GM12878 (cell line): ENCODE data around the gene EXOC8. TPM values are rescaled to one million over a fixed set of nuclear protein-coding genes. Genes with fewer than 3 reads are reported as not detected.

ENCODE experiments used
- ATAC-seq: fragments of 200-7000 bp; cut with Tn5 transposase; 3 replicates; pipeline ENCODE4 v1.9.1; 2020; ENCODE audit warnings: mild to moderate bottlenecking, moderate library complexity
- BruUV-seq: library from RNA; stranded (reverse); fragments of 400-500 nt; replicated peaks from 2 replicates; lab custom pipeline; 2021; lab: Mats Ljungman, UMichigan
- CTCF ChIA-PET: fragments of 300-600 bp; sonication (Branson Sonifier 250); formaldehyde crosslinking; extraction: SDS; loops from one replicate; lab custom pipeline; 2021; ENCODE audit warnings: inconsistent platforms; lab: Yijun Ruan, JAX
- POLR2A ChIA-PET: fragments of 350-600 bp; formaldehyde crosslinking; extraction: SDS; loops from one replicate; lab custom pipeline; 2021; ENCODE audit warnings: inconsistent platforms; lab: Charles Lee
- RAD21 ChIA-PET: fragments of 300-600 bp; sonication (Branson Sonifier 250); formaldehyde crosslinking; loops from one replicate; lab custom pipeline; 2023; ENCODE audit warnings: antibody characterized with exemption; ENCODE audit not compliant: unreplicated experiment; lab: Charles Lee
- SMC1A ChIA-PET: fragments of 300-600 bp; sonication (Branson Sonifier 250); formaldehyde crosslinking; loops from one replicate; lab custom pipeline; 2023; ENCODE audit not compliant: unreplicated experiment, uncharacterized antibody; lab: Charles Lee
- DNase-seq: peaks from one replicate; pipeline ENCODE4 v3.0.0-alpha.2; 2011; ENCODE audit warnings: low read depth, low spot score
- FAIRE-seq: peaks from 3 replicates; lab custom pipeline; 2011; peaks lifted over from hg19 to GRCh38; lab: Jason Lieb, UNC
- H2AFZ ChIP-seq: 2 replicates; pipeline ENCODE4 v1.6.0; 2011; ENCODE audit warnings: low read depth, low read length, control low read depth; ENCODE audit not compliant: control insufficient read depth
- H3K27ac ChIP-seq: 2 replicates; pipeline ENCODE4 v1.5.1; 2011; ENCODE audit warnings: control low read depth; ENCODE audit not compliant: control insufficient read depth, insufficient read depth
- H3K27me3 ChIP-seq, 2 experiments: replicated peaks in 1 of 2; 2 replicates each; pipeline versions ENCODE4 v1.6.0 to v1.6.1; 2011; ENCODE audit warnings: low read length in 1 of 2; ENCODE audit not compliant: control insufficient read depth in 2 of 2, insufficient read depth in 2 of 2
- H3K36me3 ChIP-seq, 2 experiments: 2 replicates each; pipeline ENCODE4 v1.5.1; 2011; ENCODE audit warnings: low read length in 1 of 2; ENCODE audit not compliant: control insufficient read depth in 2 of 2, insufficient read depth in 2 of 2
- H3K4me1 ChIP-seq: 2 replicates; pipeline ENCODE4 v1.6.1; 2011; ENCODE audit warnings: mild to moderate bottlenecking, low read length, moderate library complexity, mixed read lengths; ENCODE audit not compliant: control insufficient read depth, insufficient read depth
- H3K4me2 ChIP-seq: 2 replicates; pipeline ENCODE4 v1.6.0; 2011; ENCODE audit warnings: control low read depth; ENCODE audit not compliant: control insufficient read depth, insufficient read depth
- H3K4me3 ChIP-seq: fragments of 200-600 bp; sonication (generic); 2 replicates; pipeline ENCODE4 v1.5.1; 2016
- H3K79me2 ChIP-seq: 2 replicates; pipeline ENCODE4 v1.6.0; 2011; ENCODE audit warnings: low read length; ENCODE audit not compliant: control insufficient read depth, insufficient read depth
- H3K9ac ChIP-seq: 2 replicates; pipeline ENCODE4 v1.8.0; 2011; ENCODE audit warnings: low read length, control low read depth, mixed read lengths; ENCODE audit not compliant: control insufficient read depth, insufficient read depth
- H3K9me3 ChIP-seq: replicated peaks from 3 replicates; pipeline ENCODE4 v1.5.1; 2011; ENCODE audit warnings: mild to moderate bottlenecking, low read length; ENCODE audit not compliant: control insufficient read depth, insufficient read depth
- H4K20me1 ChIP-seq: 2 replicates; pipeline ENCODE4 v1.6.0; 2011; ENCODE audit not compliant: control insufficient read depth, insufficient read depth
- BRCA1 ChIP-seq: IDR thresholded peaks from 2 replicates; pipeline ENCODE4 v1.6.1; 2011; ENCODE audit warnings: low read depth, low read length, improper control_type of control experiment
- DPF2 ChIP-seq: fragments of 450-650 bp; IDR thresholded peaks from 2 replicates; pipeline ENCODE4 v1.6.1; 2017; ENCODE audit warnings: mild to moderate bottlenecking
- HCFC1 ChIP-seq: fragments of 150-350 bp; IDR thresholded peaks from 2 replicates; pipeline ENCODE4 v1.6.1; 2014; ENCODE audit warnings: low read length
- JUNB ChIP-seq: IDR thresholded peaks from 2 replicates; pipeline ENCODE4 v1.6.1; 2016; ENCODE audit warnings: antibody characterized with exemption, mild to moderate bottlenecking
- MYC ChIP-seq: IDR thresholded peaks from 2 replicates; pipeline ENCODE4 v1.6.1; 2011; ENCODE audit warnings: mild to moderate bottlenecking, low read length, moderate library complexity, inconsistent platforms; ENCODE audit not compliant: insufficient read depth, insufficient replicate concordance, insufficient read length, severe bottlenecking
- NFYB ChIP-seq: IDR thresholded peaks from 2 replicates; pipeline ENCODE4 v1.6.1; 2011; ENCODE audit warnings: low read depth, mild to moderate bottlenecking, low read length, improper control_type of control experiment, moderate library complexity; ENCODE audit not compliant: insufficient read depth
- POLR2AphosphoS5 ChIP-seq: IDR thresholded peaks from 2 replicates; pipeline ENCODE4 v1.6.1; 2011; ENCODE audit warnings: mild to moderate bottlenecking, low read length, inconsistent platforms
- SMAD1 ChIP-seq: fragments of 450-650 bp; IDR thresholded peaks from 2 replicates; pipeline ENCODE4 v1.6.1; 2018; ENCODE audit warnings: mild to moderate bottlenecking, low read depth; ENCODE audit not compliant: partially characterized antibody
- SP1 ChIP-seq: IDR thresholded peaks from one replicate; pipeline ENCODE4 v1.6.1; 2011; ENCODE audit warnings: low read depth, low read length
- TCF3 ChIP-seq: IDR thresholded peaks from 2 replicates; pipeline ENCODE4 v1.6.1; 2012; ENCODE audit warnings: low read depth, mild to moderate bottlenecking, low read length, borderline replicate concordance; ENCODE audit not compliant: insufficient read depth
- WGBS: methylation state at CpG from one replicate; pipeline ENCODE4 v1.1.6; 2016; ENCODE audit warnings: low lambda C conversion rate; ENCODE audit not compliant: insufficient replicate concordance, insufficient coverage; ENCODE audit errors: missing lambda C conversion rate; 5-methylcytosine and 5-hydroxymethylcytosine counted together
- in situ Hi-C: fragments of 300-500 bp; cut with MboI; formaldehyde crosslinking; loops from 9 replicates; pipeline ENCODE4 v1.14.3; 2018; ENCODE audit warnings: mixed read lengths
- intact Hi-C: fragments of 100-400 bp; cut with micrococcal nuclease; formaldehyde crosslinking; loops from one replicate; pipeline ENCODE4 v1.14.2; 2022; ENCODE audit not compliant: unreplicated experiment
- polyA plus RNA-seq, 11 experiments: library from polyadenylated mRNA; depleted of rRNA in 4 of 11; unstranded in 6 of 11; stranded (reverse) in 5 of 11; fragments of >200 nt; fragmentation: Nextera tagmentation in 4 of 11; fragmentation: Illumina TruSeq in 1 of 11; extraction: Ambion mirVana in 4 of 11; extraction: Trizol in 1 of 11; gene quantifications; 1 replicate in 1 of 11; 2 replicates in 10 of 11; pipeline versions ENCODE4 v1.2.1 to v1.2.3, GENCODE V29; 2011 to 2016; ENCODE audit warnings: inconsistent platforms in 2 of 11, missing spikeins in 2 of 11, low read depth in 1 of 11
- total RNA-seq, 4 experiments: library from RNA; depleted of rRNA in 3 of 4; stranded (reverse); fragments of >200 nt in 3 of 4; fragmentation: Illumina TruSeq in 1 of 4; extraction: Trizol in 1 of 4; gene quantifications; 2 replicates each; pipeline versions ENCODE4 v1.2.1 to v1.2.3, GENCODE V29; 2013 to 2021
- TF ChIP-seq, protein P1 (sequence below), 3 experiments: IDR thresholded peaks in 2 of 3; conservative IDR thresholded peaks in 1 of 3; 2 replicates each; pipeline ENCODE4 v1.5.1; 2011; ENCODE audit warnings: low read depth in 3 of 3, low read length in 3 of 3, mild to moderate bottlenecking in 3 of 3, control low read depth in 2 of 3, moderate library complexity in 2 of 3, inconsistent platforms in 1 of 3, mixed read lengths in 1 of 3; ENCODE audit not compliant: control insufficient read depth in 2 of 3, insufficient read depth in 1 of 3; ENCODE audit errors: extremely low read depth in 1 of 3

Gene EXOC8
- total and polyA plus RNA-seq, 10 of the 15 experiments (the other 5 are each of a cell fraction or from before 2014, with no cell fraction given): 2.0 to 11.3 (median 6.3) TPM

DNA sequence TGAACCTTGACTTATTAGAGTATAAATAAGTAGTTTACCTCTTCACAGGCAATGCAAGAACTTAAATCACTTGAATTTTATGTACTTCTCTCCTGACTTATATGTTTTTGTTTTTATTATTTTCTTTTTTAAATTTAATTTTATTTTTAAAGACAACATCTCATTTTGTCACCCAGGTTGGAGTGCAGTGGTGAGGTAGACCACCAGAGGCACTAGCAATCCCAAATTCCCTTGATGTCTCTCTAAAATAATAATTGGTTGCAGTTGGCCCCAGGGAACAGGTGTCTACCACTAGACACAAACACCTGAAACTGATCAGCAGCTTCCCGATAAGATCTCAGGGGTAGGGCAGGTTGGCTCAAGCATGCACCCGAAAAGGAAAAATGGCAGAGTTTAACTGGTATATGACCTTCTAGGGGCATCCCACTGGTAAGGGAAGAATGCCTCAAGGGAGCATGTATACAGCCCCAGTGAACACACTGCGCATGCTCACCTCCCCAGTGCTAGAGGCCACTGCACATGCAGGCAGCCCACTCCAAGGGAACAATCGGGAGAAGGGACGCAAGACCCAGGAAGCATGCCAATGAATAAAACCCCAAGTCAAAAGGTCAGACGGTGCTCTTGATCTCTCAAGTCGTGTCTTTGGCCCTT lies 14.6 kb downstream of the EXOC8 start:
- H3K4me1 ChIP-seq: no peaks in the 10 kb centered on the region
- no peak overlapping the region for H2AFZ ChIP-seq
- no peak overlapping the region for H3K27ac ChIP-seq
- ChIA-PET SMC1A (interaction anchor here (1.0 kb wide), 1 partner anchor 12 kb away, joined by 4 read pairs; no protein-coding TSS in a partner anchor), RAD21 (no interaction called here), CTCF (no interaction called here), POLR2A (no interaction called here)
- H3K9me3 ChIP-seq: no peaks in the 10 kb centered on the region
- in situ Hi-C loops (no loop called here), intact Hi-C loops (no loop called here)
- ATAC-seq (no peak), DNase-seq (no peak), FAIRE-seq (no peak)
- H3K79me2 ChIP-seq: no peaks in the 10 kb centered on the region
- no peaks in the 10 kb centered on the region for H4K20me1 ChIP-seq
- no peaks in the 10 kb centered on the region for H3K27me3 ChIP-seq
- H3K4me2 ChIP-seq: no peak overlapping the region
- 85% methylated on average over 7 of the region's 7 CpGs for WGBS
- H3K36me3 ChIP-seq: no peaks in the 10 kb centered on the region
- TF ChIP-seq TCF3: no peak
- TF ChIP-seq, protein P1, sequence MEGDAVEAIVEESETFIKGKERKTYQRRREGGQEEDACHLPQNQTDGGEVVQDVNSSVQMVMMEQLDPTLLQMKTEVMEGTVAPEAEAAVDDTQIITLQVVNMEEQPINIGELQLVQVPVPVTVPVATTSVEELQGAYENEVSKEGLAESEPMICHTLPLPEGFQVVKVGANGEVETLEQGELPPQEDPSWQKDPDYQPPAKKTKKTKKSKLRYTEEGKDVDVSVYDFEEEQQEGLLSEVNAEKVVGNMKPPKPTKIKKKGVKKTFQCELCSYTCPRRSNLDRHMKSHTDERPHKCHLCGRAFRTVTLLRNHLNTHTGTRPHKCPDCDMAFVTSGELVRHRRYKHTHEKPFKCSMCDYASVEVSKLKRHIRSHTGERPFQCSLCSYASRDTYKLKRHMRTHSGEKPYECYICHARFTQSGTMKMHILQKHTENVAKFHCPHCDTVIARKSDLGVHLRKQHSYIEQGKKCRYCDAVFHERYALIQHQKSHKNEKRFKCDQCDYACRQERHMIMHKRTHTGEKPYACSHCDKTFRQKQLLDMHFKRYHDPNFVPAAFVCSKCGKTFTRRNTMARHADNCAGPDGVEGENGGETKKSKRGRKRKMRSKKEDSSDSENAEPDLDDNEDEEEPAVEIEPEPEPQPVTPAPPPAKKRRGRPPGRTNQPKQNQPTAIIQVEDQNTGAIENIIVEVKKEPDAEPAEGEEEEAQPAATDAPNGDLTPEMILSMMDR (IDR thresholded peaks at IDR 0.05 in 2 of 3, conservative IDR thresholded peaks at IDR 0.05 in 1 of 3; ENCODE audit: control insufficient read depth in 2 of 3, extremely low read depth in 1 of 3, insufficient read depth in 1 of 3, low read depth in 3 of 3, low read length in 3 of 3): 0 out of 6 replicates have a peak, but pooled peaks of 1 of the 3 experiments have one; percentile 21
- BruUV-seq: no TSS peak
- H3K4me3 ChIP-seq: no peak overlapping the region
- no peak overlapping the region for H3K9ac ChIP-seq

DNA sequence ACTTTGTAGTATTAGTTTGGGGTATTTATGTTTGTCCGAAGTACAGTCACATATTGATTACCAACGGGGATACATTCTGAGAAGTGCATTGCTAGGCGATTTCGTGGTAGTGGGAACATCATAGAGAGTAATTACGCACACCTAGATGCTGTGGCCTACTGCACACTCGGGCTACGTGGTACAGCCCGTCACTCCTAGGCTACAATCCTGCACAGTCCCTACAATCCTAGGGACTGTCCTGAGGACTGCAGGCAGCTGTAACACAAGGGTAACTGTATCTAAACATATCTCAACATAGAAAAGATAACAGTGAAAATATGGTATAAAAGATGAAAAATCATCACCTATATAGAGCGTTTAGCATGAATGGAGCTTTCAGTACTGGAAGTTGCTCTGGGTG lies 18.6 kb downstream of the EXOC8 start:
- Histone ChIP-seq H3K4me2 (no peak overlapping the region), H3K4me3 (no peak overlapping the region), H4K20me1 (no peaks in the 10 kb centered on the region), H3K79me2 (no peaks in the 10 kb centered on the region), H3K9me3 (no peaks in the 10 kb centered on the region), H3K4me1 (no peaks in the 10 kb centered on the region), H3K36me3 (no peaks in the 10 kb centered on the region), H3K27ac (no peak overlapping the region), H3K9ac (no peak overlapping the region), H3K27me3 (no peaks in the 10 kb centered on the region), H2AFZ (no peak overlapping the region)
- ATAC-seq (no peak), FAIRE-seq (no peak), DNase-seq (no peak)
- ChIA-PET RAD21 (no interaction called here), SMC1A (interaction anchor here (2.1 kb wide), 1 partner anchor 15 kb away, joined by 5 read pairs; no protein-coding TSS in a partner anchor), CTCF (interaction anchor here (1.4 kb wide), 1 partner anchor 38 kb away, joined by 5 read pairs; no protein-coding TSS in a partner anchor), POLR2A (interaction anchor here (0.5 kb wide), 1 partner anchor 61 kb away, joined by 3 read pairs; no protein-coding TSS in a partner anchor)
- no TSS peak for BruUV-seq
- WGBS: 72% methylated on average over 9 of the region's 9 CpGs
- intact Hi-C loops (no loop called here), in situ Hi-C loops (no loop called here)
- TF ChIP-seq BRCA1 (no peak), NFYB (no peak), POLR2AphosphoS5 (no peak), SP1 (no peak), SMAD1 (no peak), HCFC1 (no peak), DPF2 (no peak), JUNB (no peak), MYC (no peak)
